ENCODE results near the gene YKT6. TPM values are rescaled to one million over a fixed set of nuclear protein-coding genes. Genes with fewer than 3 reads are reported as not detected.

The YKT6 gene
- total and polyA plus RNA-seq, 2 experiments from 2014 or later, result 75.7 to 86.9 TPM

DNA sequence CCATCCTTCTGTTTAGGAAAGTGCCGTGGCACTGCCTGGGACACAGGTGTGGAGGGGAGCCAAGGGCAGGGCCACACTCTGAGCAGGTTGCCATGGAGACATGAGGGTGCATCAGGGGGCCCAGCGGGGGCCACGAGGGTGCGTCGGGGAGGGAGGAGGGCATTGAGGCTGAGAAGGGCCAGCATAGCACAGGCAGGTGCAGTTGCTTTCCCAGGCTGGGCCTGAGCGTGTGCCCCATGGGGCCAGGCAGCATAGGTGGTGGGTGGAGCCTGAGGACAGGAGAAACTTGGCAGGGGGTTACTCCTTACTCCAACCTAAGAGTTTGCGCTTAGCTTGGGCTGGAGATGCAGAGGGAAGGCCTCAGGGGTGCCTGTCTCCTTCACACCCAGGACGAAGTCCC is 15.2 kb downstream of the YKT6 start:
- Histone ChIP-seq H2AFZ (no peak overlapping the region), H3K36me3 (replicated peaks; ENCODE audit: insufficient read depth, low read depth) (no peaks in the 10 kb centered on the region), H3K4me1 (ENCODE audit: insufficient read depth) (no peaks in the 10 kb centered on the region), H3K4me3 (no peak overlapping the region), H3K4me2 (no peak overlapping the region), H3K27me3 (no peaks in the 10 kb centered on the region), H3K27ac (no peak overlapping the region), H4K20me1 (ENCODE audit: insufficient read depth, poor library complexity, severe bottlenecking) (no peaks in the 10 kb centered on the region), H3K9me2 (replicated peaks; ENCODE audit: insufficient read depth) (no peaks in the 10 kb centered on the region), H3K9me3 (ENCODE audit: low read depth) (no peaks in the 10 kb centered on the region), H3K79me2 (no peaks in the 10 kb centered on the region)
- WGBS (ENCODE audit: low lambda C conversion rate, missing lambda C conversion rate), result 86% methylated on average over 4 of the region's 8 CpGs
- TF ChIP-seq EZH2 (IDR thresholded peaks at IDR 0.05; ENCODE audit: borderline replicate concordance) (no peak), EZH2phosphoT487 (IDR thresholded peaks at IDR 0.05; ENCODE audit: low read depth, severe bottlenecking, unreplicated experiment) (no peak)
- TF ChIP-seq, protein P1, sequence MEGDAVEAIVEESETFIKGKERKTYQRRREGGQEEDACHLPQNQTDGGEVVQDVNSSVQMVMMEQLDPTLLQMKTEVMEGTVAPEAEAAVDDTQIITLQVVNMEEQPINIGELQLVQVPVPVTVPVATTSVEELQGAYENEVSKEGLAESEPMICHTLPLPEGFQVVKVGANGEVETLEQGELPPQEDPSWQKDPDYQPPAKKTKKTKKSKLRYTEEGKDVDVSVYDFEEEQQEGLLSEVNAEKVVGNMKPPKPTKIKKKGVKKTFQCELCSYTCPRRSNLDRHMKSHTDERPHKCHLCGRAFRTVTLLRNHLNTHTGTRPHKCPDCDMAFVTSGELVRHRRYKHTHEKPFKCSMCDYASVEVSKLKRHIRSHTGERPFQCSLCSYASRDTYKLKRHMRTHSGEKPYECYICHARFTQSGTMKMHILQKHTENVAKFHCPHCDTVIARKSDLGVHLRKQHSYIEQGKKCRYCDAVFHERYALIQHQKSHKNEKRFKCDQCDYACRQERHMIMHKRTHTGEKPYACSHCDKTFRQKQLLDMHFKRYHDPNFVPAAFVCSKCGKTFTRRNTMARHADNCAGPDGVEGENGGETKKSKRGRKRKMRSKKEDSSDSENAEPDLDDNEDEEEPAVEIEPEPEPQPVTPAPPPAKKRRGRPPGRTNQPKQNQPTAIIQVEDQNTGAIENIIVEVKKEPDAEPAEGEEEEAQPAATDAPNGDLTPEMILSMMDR (IDR thresholded peaks at IDR 0.05; ENCODE audit: poor library complexity), result no peak
- no peak for DNase-seq (ENCODE audit: low spot score)

DNA sequence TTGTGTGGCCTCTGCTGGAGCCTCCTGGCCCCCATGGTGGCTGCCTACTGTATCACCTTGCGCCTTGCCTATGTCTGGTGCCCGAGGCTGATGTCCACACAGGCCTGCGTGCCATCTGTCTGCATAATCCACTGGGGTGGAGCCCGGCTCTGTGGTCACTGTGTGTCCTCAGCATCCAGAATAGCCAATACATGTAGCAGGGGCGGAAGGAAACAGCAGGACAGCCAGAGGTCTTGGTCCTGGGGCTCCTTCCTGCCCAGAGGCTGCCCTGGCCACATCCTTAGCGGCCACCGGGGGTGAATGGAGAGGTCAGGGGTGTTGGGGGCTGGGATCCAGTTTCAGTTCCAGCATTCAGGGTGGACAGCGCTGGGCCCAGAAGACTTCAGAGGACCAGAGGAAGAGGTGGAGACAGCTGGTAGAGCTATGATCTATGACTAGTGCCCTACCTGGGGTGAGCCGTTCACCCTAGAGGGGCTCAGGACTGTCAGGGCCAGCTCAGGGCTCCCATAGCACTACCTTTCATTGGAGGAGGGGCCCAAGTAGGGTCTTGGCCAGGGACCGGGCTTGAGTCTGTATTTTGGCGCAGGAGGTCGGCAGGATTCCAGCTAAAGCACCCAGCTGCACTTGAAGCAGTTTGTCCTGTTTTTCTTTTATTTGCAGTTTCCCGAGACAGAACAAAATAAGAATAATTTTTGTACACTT is 15.9 kb downstream of the YKT6 start:
- H3K27ac ChIP-seq, result no peak overlapping the region
- no peaks in the 10 kb centered on the region for H3K4me1 ChIP-seq (ENCODE audit: insufficient read depth)
- H3K9me2 ChIP-seq (replicated peaks; ENCODE audit: insufficient read depth), result no peaks in the 10 kb centered on the region
- no peaks in the 10 kb centered on the region for H3K79me2 ChIP-seq
- no peaks in the 10 kb centered on the region for H3K27me3 ChIP-seq
- no peak for TF ChIP-seq EZH2phosphoT487 (IDR thresholded peaks at IDR 0.05; ENCODE audit: low read depth, severe bottlenecking, unreplicated experiment)
- TF ChIP-seq EZH2 (IDR thresholded peaks at IDR 0.05; ENCODE audit: borderline replicate concordance), result no peak
- TF ChIP-seq, protein P1 (IDR thresholded peaks at IDR 0.05; ENCODE audit: poor library complexity), result no peak
- no peaks in the 10 kb centered on the region for H3K9me3 ChIP-seq (ENCODE audit: low read depth)
- no peak overlapping the region for H2AFZ ChIP-seq
- H3K4me2 ChIP-seq, result no peak overlapping the region
- WGBS (ENCODE audit: low lambda C conversion rate, missing lambda C conversion rate), result 97% methylated on average over 13 of the region's 13 CpGs
- H4K20me1 ChIP-seq (ENCODE audit: insufficient read depth, poor library complexity, severe bottlenecking), result no peaks in the 10 kb centered on the region
- DNase-seq (ENCODE audit: low spot score), result no peak
- no peak overlapping the region for H3K4me3 ChIP-seq
- H3K36me3 ChIP-seq (replicated peaks; ENCODE audit: insufficient read depth, low read depth), result no peaks in the 10 kb centered on the region

DNA sequence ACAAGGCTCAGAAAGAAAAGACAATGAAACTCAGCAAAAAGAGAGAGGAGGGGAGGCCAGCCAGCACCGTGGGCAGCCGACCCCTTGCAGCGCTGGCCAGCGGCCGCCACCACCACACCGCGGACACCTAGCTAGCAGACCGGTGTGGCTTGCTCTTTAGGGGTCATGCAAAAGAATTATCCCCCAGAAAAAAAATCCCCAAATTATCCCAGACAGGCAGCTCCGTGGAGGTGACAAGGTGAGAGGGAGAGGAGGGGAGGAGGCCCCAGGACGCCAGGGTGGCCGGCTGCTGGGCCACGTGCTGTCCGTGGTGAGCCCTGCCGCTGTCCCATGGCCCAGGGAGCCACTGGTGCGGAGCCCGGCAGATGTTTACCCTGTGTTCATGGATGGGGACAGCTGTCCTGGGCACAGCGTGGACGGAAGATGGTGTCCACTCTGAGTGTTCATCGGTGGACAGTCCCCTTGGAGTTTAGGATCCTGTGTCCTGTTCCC is 16.5 kb downstream of the YKT6 start:
- no peaks in the 10 kb centered on the region for H4K20me1 ChIP-seq (ENCODE audit: insufficient read depth, poor library complexity, severe bottlenecking)
- whole genome bisulfite sequencing (ENCODE audit: low lambda C conversion rate, missing lambda C conversion rate), result 92% methylated on average over 19 of the region's 19 CpGs
- H3K4me2 ChIP-seq, result no peak overlapping the region
- TF ChIP-seq, protein P1 (IDR thresholded peaks at IDR 0.05; ENCODE audit: poor library complexity), result no peak
- no peak for TF ChIP-seq EZH2 (IDR thresholded peaks at IDR 0.05; ENCODE audit: borderline replicate concordance)
- TF ChIP-seq EZH2phosphoT487 (IDR thresholded peaks at IDR 0.05; ENCODE audit: low read depth, severe bottlenecking, unreplicated experiment), result no peak
- no peaks in the 10 kb centered on the region for H3K79me2 ChIP-seq
- no peaks in the 10 kb centered on the region for H3K9me3 ChIP-seq (ENCODE audit: low read depth)
- no peaks in the 10 kb centered on the region for H3K4me1 ChIP-seq (ENCODE audit: insufficient read depth)
- no peak overlapping the region for H3K4me3 ChIP-seq
- no peak for DNase-seq (ENCODE audit: low spot score)
- no peak overlapping the region for H2AFZ ChIP-seq
- no peaks in the 10 kb centered on the region for H3K36me3 ChIP-seq (replicated peaks; ENCODE audit: insufficient read depth, low read depth)
- H3K27me3 ChIP-seq, result no peaks in the 10 kb centered on the region
- no peak overlapping the region for H3K27ac ChIP-seq
- H3K9me2 ChIP-seq (replicated peaks; ENCODE audit: insufficient read depth), result no peaks in the 10 kb centered on the region
